ENCODE data around the gene PTPRN2. TPM values are rescaled to one million over a fixed set of nuclear protein-coding genes. Genes with fewer than 3 reads are reported as not detected.
A peak's percentile ranks its signal among the peaks of the same experiment; 100 is the strongest.

PTPRN2 gene
- total and polyA plus RNA-seq, 4 donors = 18.1 to 69.9 (median 50.4) TPM

GRCh38 chr7:157543276-157543675 lies 1044.3 kb downstream of the PTPRN2 start:
- no peaks in the 10 kb centered on the region for H3K27me3 ChIP-seq (ENCODE audit: control insufficient read depth, insufficient read depth, low read length)
- peaks cover 78% of the 10 kb centered on the region for H3K36me3 ChIP-seq (ENCODE audit: control insufficient read depth, insufficient read depth, low read length)
- no peak for DNase-seq (ENCODE audit: low read depth in 4 of 6, low spot score in 6 of 6)
- H3K9me3 ChIP-seq (ENCODE audit: control insufficient read depth, insufficient read depth, low read length) = no peaks in the 10 kb centered on the region
- 92% methylated on average over 11 of the region's 11 CpGs for WGBS (ENCODE audit: insufficient coverage)
- H3K4me1 ChIP-seq (ENCODE audit: control insufficient read depth, insufficient read depth, low read length) = peaks cover 21% of the 10 kb centered on the region
- no peak overlapping the region for H3K4me3 ChIP-seq (ENCODE audit: low read depth, low read length)
- no peak overlapping the region for H3K27ac ChIP-seq (ENCODE audit: low read depth, low read length)

GRCh38 chr7:157542068-157543021 lies 1045.3 kb downstream of the PTPRN2 start:
- H3K4me1 ChIP-seq (ENCODE audit: control insufficient read depth, insufficient read depth, low read length) = peaks cover 22% of the 10 kb centered on the region
- H3K27me3 ChIP-seq (ENCODE audit: control insufficient read depth, insufficient read depth, low read length) = no peaks in the 10 kb centered on the region
- WGBS (ENCODE audit: insufficient coverage) = 90% methylated on average over 26 of the region's 33 CpGs
- H3K9me3 ChIP-seq (ENCODE audit: control insufficient read depth, insufficient read depth, low read length) = no peaks in the 10 kb centered on the region
- no peak for DNase-seq (ENCODE audit: low read depth in 4 of 6, low spot score in 6 of 6)
- H3K27ac ChIP-seq (ENCODE audit: low read depth, low read length) = no peak overlapping the region
- H3K4me3 ChIP-seq (ENCODE audit: low read depth, low read length) = no peak overlapping the region
- peaks cover 70% of the 10 kb centered on the region for H3K36me3 ChIP-seq (ENCODE audit: control insufficient read depth, insufficient read depth, low read length)

- no peak for DNase-seq (ENCODE audit: low read depth in 4 of 6, low spot score in 6 of 6)
- WGBS (ENCODE audit: insufficient coverage) = 91% methylated on average over 23 of the region's 26 CpGs
- H3K4me3 ChIP-seq (ENCODE audit: low read depth, low read length) = no peak overlapping the region
Measured at GRCh38 chr7:157541295-157542067, 1046.1 kb downstream of the PTPRN2 start.

GRCh38 chr7:157540606-157541294 lies 1046.9 kb downstream of the PTPRN2 start:
- DNase-seq (ENCODE audit: low read depth in 4 of 6, low spot score in 6 of 6) = peak in 1 of 6 donors; percentile 58
- H3K4me1 ChIP-seq (ENCODE audit: control insufficient read depth, insufficient read depth, low read length) = peaks cover 22% of the 10 kb centered on the region
- 56% methylated on average over 32 of the region's 32 CpGs for WGBS (ENCODE audit: insufficient coverage)
- H3K27me3 ChIP-seq (ENCODE audit: control insufficient read depth, insufficient read depth, low read length) = no peaks in the 10 kb centered on the region
- no peaks in the 10 kb centered on the region for H3K9me3 ChIP-seq (ENCODE audit: control insufficient read depth, insufficient read depth, low read length)
- H3K4me3 ChIP-seq (ENCODE audit: low read depth, low read length) = no peak overlapping the region
- no peak overlapping the region for H3K27ac ChIP-seq (ENCODE audit: low read depth, low read length)
- peaks cover 61% of the 10 kb centered on the region for H3K36me3 ChIP-seq (ENCODE audit: control insufficient read depth, insufficient read depth, low read length)

More at GRCh38 chr7:157541295-157542067, 1046.1 kb downstream of the PTPRN2 start:
- H3K27me3 ChIP-seq (ENCODE audit: control insufficient read depth, insufficient read depth, low read length) = no peaks in the 10 kb centered on the region
- H3K4me1 ChIP-seq (ENCODE audit: control insufficient read depth, insufficient read depth, low read length) = peaks cover 22% of the 10 kb centered on the region
- H3K9me3 ChIP-seq (ENCODE audit: control insufficient read depth, insufficient read depth, low read length) = no peaks in the 10 kb centered on the region
- H3K27ac ChIP-seq (ENCODE audit: low read depth, low read length) = no peak overlapping the region
- peaks cover 63% of the 10 kb centered on the region for H3K36me3 ChIP-seq (ENCODE audit: control insufficient read depth, insufficient read depth, low read length)

GRCh38 chr7:157540020-157540419 lies 1047.6 kb downstream of the PTPRN2 start:
- H3K9me3 ChIP-seq (ENCODE audit: control insufficient read depth, insufficient read depth, low read length) = no peaks in the 10 kb centered on the region
- peaks cover 54% of the 10 kb centered on the region for H3K36me3 ChIP-seq (ENCODE audit: control insufficient read depth, insufficient read depth, low read length)
- H3K27ac ChIP-seq (ENCODE audit: low read depth, low read length) = no peak overlapping the region
- H3K27me3 ChIP-seq (ENCODE audit: control insufficient read depth, insufficient read depth, low read length) = no peaks in the 10 kb centered on the region
- H3K4me1 ChIP-seq (ENCODE audit: control insufficient read depth, insufficient read depth, low read length) = peaks cover 22% of the 10 kb centered on the region
- WGBS (ENCODE audit: insufficient coverage) = 87% methylated on average over 14 of the region's 18 CpGs
- DNase-seq (ENCODE audit: low read depth in 4 of 6, low spot score in 6 of 6) = no peak
- no peak overlapping the region for H3K4me3 ChIP-seq (ENCODE audit: low read depth, low read length)

- Histone ChIP-seq H3K27me3 (ENCODE audit: control insufficient read depth, insufficient read depth, low read length) (no peaks in the 10 kb centered on the region), H3K4me1 (ENCODE audit: control insufficient read depth, insufficient read depth, low read length) (peaks cover 22% of the 10 kb centered on the region), H3K4me3 (ENCODE audit: low read depth, low read length) (no peak overlapping the region), H3K36me3 (ENCODE audit: control insufficient read depth, insufficient read depth, low read length) (peaks cover 49% of the 10 kb centered on the region), H3K27ac (ENCODE audit: low read depth, low read length) (no peak overlapping the region), H3K9me3 (ENCODE audit: control insufficient read depth, insufficient read depth, low read length) (no peaks in the 10 kb centered on the region)
- DNase-seq (ENCODE audit: low read depth in 4 of 6, low spot score in 6 of 6) = no peak
- WGBS (ENCODE audit: insufficient coverage) = 84% methylated on average over 18 of the region's 19 CpGs
Measured at GRCh38 chr7:157539521-157539920, 1048.1 kb downstream of the PTPRN2 start.

GRCh38 chr7:157538735-157539134 lies 1048.9 kb downstream of the PTPRN2 start:
- no peaks in the 10 kb centered on the region for H3K9me3 ChIP-seq (ENCODE audit: control insufficient read depth, insufficient read depth, low read length)

GRCh38 chr7:157538321-157538720 lies 1049.3 kb downstream of the PTPRN2 start:
- Histone ChIP-seq H3K27me3 (ENCODE audit: control insufficient read depth, insufficient read depth, low read length) (no peaks in the 10 kb centered on the region), H3K9me3 (ENCODE audit: control insufficient read depth, insufficient read depth, low read length) (no peaks in the 10 kb centered on the region), H3K4me3 (ENCODE audit: low read depth, low read length) (no peak overlapping the region), H3K36me3 (ENCODE audit: control insufficient read depth, insufficient read depth, low read length) (peaks cover 37% of the 10 kb centered on the region), H3K27ac (ENCODE audit: low read depth, low read length) (no peak overlapping the region), H3K4me1 (ENCODE audit: control insufficient read depth, insufficient read depth, low read length) (peaks cover 22% of the 10 kb centered on the region)
- 92% methylated on average over 6 of the region's 11 CpGs for WGBS (ENCODE audit: insufficient coverage)
- no peak for DNase-seq (ENCODE audit: low read depth in 4 of 6, low spot score in 6 of 6)

More at GRCh38 chr7:157538735-157539134, 1048.9 kb downstream of the PTPRN2 start:
- Histone ChIP-seq H3K27me3 (ENCODE audit: control insufficient read depth, insufficient read depth, low read length) (no peaks in the 10 kb centered on the region), H3K36me3 (ENCODE audit: control insufficient read depth, insufficient read depth, low read length) (peaks cover 41% of the 10 kb centered on the region), H3K4me3 (ENCODE audit: low read depth, low read length) (no peak overlapping the region), H3K27ac (ENCODE audit: low read depth, low read length) (no peak overlapping the region), H3K4me1 (ENCODE audit: control insufficient read depth, insufficient read depth, low read length) (peaks cover 22% of the 10 kb centered on the region)
- WGBS (ENCODE audit: insufficient coverage) = 91% methylated on average over 8 of the region's 10 CpGs
- DNase-seq (ENCODE audit: low read depth in 4 of 6, low spot score in 6 of 6) = no peak

GRCh38 chr7:157537056-157537455 lies 1050.6 kb downstream of the PTPRN2 start:
- peaks cover 22% of the 10 kb centered on the region for H3K4me1 ChIP-seq (ENCODE audit: control insufficient read depth, insufficient read depth, low read length)
- H3K27me3 ChIP-seq (ENCODE audit: control insufficient read depth, insufficient read depth, low read length) = no peaks in the 10 kb centered on the region
- DNase-seq (ENCODE audit: low read depth in 4 of 6, low spot score in 6 of 6) = no peak
- H3K27ac ChIP-seq (ENCODE audit: low read depth, low read length) = no peak overlapping the region
- peaks cover 26% of the 10 kb centered on the region for H3K36me3 ChIP-seq (ENCODE audit: control insufficient read depth, insufficient read depth, low read length)
- peaks cover 1% of the 10 kb centered on the region for H3K9me3 ChIP-seq (ENCODE audit: control insufficient read depth, insufficient read depth, low read length)
- 95% methylated on average over 4 of the region's 5 CpGs for WGBS (ENCODE audit: insufficient coverage)
- no peak overlapping the region for H3K4me3 ChIP-seq (ENCODE audit: low read depth, low read length)
